Smooth muscle cell (in vitro differentiated cells): Measurements from ENCODE around the gene TMEM139. TPM values are rescaled to one million over a fixed set of nuclear protein-coding genes. Genes with fewer than 3 reads are reported as not detected.

Experiments
- DNase-seq: peaks from one replicate; lab custom pipeline; 2025; ENCODE audit not compliant: unreplicated experiment; lab: John Stamatoyannopoulos, UW
- H2AFZ ChIP-seq: fragments of 200-600 bp; sonication (generic); 2 replicates; pipeline ENCODE4 v1.6.0; 2016; ENCODE audit warnings: antibody characterized with exemption, low read depth, mild to moderate bottlenecking
- H3F3A ChIP-seq: fragments of 200-600 bp; sonication (generic); 2 replicates; pipeline ENCODE4 v1.6.0; 2017; ENCODE audit warnings: antibody characterized with exemption, low read depth
- H3K27ac ChIP-seq: fragments of 200-600 bp; sonication (generic); 2 replicates; pipeline ENCODE4 v1.5.1; 2016; ENCODE audit warnings: low read depth, mild to moderate bottlenecking
- H3K27me3 ChIP-seq: fragments of 200-600 bp; sonication (generic); 2 replicates; pipeline ENCODE4 v1.6.1; 2016; ENCODE audit warnings: low read depth, mild to moderate bottlenecking
- H3K36me3 ChIP-seq: fragments of 200-600 bp; sonication (generic); 2 replicates; pipeline ENCODE4 v1.5.1; 2016; ENCODE audit warnings: low read depth
- H3K4me1 ChIP-seq: fragments of 200-600 bp; sonication (generic); 2 replicates; pipeline ENCODE4 v1.5.1; 2016; ENCODE audit warnings: low read depth
- H3K4me2 ChIP-seq: fragments of 200-600 bp; sonication (generic); 2 replicates; pipeline ENCODE4 v1.6.0; 2016; ENCODE audit warnings: mild to moderate bottlenecking
- H3K4me3 ChIP-seq: fragments of 200-600 bp; sonication (generic); 2 replicates; pipeline ENCODE4 v1.5.1; 2016; ENCODE audit warnings: mild to moderate bottlenecking
- H3K79me2 ChIP-seq: fragments of 200-600 bp; sonication (generic); 2 replicates; pipeline ENCODE4 v1.6.0; 2016; ENCODE audit warnings: low read depth, mild to moderate bottlenecking
- H3K9ac ChIP-seq: fragments of 200-600 bp; sonication (generic); 2 replicates; pipeline ENCODE4 v1.6.0; 2016; ENCODE audit warnings: low read depth
- H3K9me3 ChIP-seq: fragments of 200-600 bp; sonication (generic); replicated peaks from 2 replicates; pipeline ENCODE4 v1.5.1; 2016; ENCODE audit warnings: low read depth
- H4K20me1 ChIP-seq: fragments of 200-600 bp; sonication (generic); 2 replicates; pipeline ENCODE4 v1.6.0; 2016; ENCODE audit warnings: low read depth
- WGBS: methylation state at CpG from one replicate; pipeline ENCODE4 v1.1.7; 2016; ENCODE audit warnings: low lambda C conversion rate; 5-methylcytosine and 5-hydroxymethylcytosine counted together
- polyA plus RNA-seq: library from polyadenylated mRNA; unstranded; fragments of >200 nt; fragmentation: Nextera tagmentation; extraction: Ambion mirVana; gene quantifications from 2 replicates; pipeline ENCODE4 v1.2.1, GENCODE V29; 2016
- total RNA-seq: library from RNA; depleted of rRNA; stranded (reverse); fragments of >200 nt; gene quantifications from 2 replicates; pipeline ENCODE4 v1.2.3, GENCODE V29; 2014
- TF ChIP-seq, protein P1 (sequence below): fragments of 200-600 bp; sonication (generic); IDR thresholded peaks from 2 replicates; pipeline ENCODE4 v1.5.1; 2017; ENCODE audit warnings: borderline replicate concordance, mild to moderate bottlenecking, antibody characterized with exemption; ENCODE audit not compliant: insufficient read depth, poor library complexity, severe bottlenecking

The TMEM139 gene
- total and polyA plus RNA-seq, 2 experiments from 2014 or later: 0.93 to 9.1 TPM

DNA sequence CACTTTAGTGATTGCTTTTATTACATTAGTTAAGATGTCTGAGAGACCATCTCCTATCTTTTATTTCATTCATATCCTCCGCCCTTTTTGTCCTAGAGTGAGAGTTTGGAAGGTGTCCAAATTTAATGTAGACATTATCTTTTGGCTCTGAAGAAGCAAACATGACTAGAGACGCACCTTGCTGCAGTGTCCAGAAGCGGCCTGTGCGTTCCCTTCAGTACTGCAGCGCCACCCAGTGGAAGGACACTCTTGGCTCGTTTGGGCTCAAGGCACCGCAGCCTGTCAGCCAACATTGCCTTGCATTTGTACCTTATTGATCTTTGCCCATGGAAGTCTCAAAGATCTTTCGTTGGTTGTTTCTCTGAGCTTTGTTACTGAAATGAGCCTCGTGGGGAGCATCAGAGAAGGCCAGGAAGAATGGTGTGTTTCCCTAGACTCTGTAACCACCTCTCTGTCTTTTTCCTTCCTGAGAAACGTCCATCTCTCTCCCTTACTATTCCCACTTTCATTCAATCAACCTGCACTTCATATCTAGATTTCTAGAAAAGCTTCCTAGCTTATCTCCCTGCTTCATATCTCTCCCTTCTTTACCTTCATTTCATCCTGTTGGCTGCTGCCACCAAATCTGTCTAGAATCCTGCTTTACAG is 20.8 kb downstream of the TMEM139 start:
- Histone ChIP-seq H3K9ac (no peak overlapping the region), H3K4me2 (no peak overlapping the region), H3K4me3 (no peak overlapping the region), H4K20me1 (peaks cover 14% of the 10 kb centered on the region), H3K9me3 (no peaks in the 10 kb centered on the region), H3K27ac (no peak overlapping the region), H3K4me1 (no peaks in the 10 kb centered on the region), H3K79me2 (no peaks in the 10 kb centered on the region), H2AFZ (no peak overlapping the region), H3F3A (no peaks in the 10 kb centered on the region), H3K36me3 (peaks cover 8% of the 10 kb centered on the region), H3K27me3 (no peaks in the 10 kb centered on the region)
- TF ChIP-seq, protein P1, sequence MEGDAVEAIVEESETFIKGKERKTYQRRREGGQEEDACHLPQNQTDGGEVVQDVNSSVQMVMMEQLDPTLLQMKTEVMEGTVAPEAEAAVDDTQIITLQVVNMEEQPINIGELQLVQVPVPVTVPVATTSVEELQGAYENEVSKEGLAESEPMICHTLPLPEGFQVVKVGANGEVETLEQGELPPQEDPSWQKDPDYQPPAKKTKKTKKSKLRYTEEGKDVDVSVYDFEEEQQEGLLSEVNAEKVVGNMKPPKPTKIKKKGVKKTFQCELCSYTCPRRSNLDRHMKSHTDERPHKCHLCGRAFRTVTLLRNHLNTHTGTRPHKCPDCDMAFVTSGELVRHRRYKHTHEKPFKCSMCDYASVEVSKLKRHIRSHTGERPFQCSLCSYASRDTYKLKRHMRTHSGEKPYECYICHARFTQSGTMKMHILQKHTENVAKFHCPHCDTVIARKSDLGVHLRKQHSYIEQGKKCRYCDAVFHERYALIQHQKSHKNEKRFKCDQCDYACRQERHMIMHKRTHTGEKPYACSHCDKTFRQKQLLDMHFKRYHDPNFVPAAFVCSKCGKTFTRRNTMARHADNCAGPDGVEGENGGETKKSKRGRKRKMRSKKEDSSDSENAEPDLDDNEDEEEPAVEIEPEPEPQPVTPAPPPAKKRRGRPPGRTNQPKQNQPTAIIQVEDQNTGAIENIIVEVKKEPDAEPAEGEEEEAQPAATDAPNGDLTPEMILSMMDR: peak; percentile 50
- 84% methylated on average over 10 of the region's 10 CpGs for WGBS
- no peak for DNase-seq

DNA sequence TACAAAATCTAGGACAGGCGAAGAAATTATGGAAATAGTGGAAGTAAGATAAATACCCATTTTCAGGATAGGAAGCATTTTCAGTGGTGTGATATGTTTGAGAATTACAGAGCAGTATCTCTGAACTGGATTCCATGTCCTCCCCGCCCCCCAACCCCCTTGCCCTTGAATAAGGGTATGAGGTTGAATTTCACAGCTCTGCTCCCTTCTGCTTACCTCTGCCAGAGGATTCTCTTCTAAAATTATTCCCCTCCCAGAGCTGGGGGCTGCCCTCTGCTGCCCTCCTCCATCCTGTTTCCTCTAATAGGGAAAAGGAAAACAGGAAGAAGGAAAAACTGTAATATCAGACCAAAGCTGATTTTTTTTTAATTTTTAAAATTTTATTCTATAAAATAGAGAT is 23.9 kb downstream of the TMEM139 start:
- H3K27me3 ChIP-seq: no peaks in the 10 kb centered on the region
- H3K9ac ChIP-seq: no peak overlapping the region
- WGBS: 98% methylated on average over 2 of the region's 2 CpGs
- peaks cover 9% of the 10 kb centered on the region for H4K20me1 ChIP-seq
- H3F3A ChIP-seq: no peaks in the 10 kb centered on the region
- H3K4me3 ChIP-seq: no peak overlapping the region
- H3K4me2 ChIP-seq: no peak overlapping the region
- H3K27ac ChIP-seq: no peak overlapping the region
- no peaks in the 10 kb centered on the region for H3K79me2 ChIP-seq
- H3K9me3 ChIP-seq: no peaks in the 10 kb centered on the region
- H2AFZ ChIP-seq: no peak overlapping the region
- H3K4me1 ChIP-seq: no peaks in the 10 kb centered on the region
- no peak for DNase-seq
- TF ChIP-seq, protein P1: no peak
- peaks cover 8% of the 10 kb centered on the region for H3K36me3 ChIP-seq

DNA sequence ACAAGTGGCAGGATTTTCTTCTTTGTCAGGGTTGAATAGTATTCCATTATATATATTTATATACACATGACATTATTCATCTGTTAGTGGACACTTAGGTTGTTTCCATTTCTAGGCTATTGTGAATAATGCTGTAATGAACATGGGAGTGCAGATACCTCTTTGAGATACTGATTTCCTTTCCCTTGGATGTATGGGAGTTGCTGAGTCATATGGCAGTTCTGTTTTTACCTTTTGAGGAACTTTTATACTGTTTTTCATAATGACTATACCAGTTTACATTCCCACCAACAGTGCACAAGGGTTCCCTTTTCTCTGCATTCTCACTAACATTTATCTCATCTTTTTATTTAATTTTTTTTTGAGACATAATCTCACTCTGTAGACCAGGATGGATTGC is 29.4 kb downstream of the TMEM139 start:
- Histone ChIP-seq H3K4me2 (no peak overlapping the region), H3K9ac (no peak overlapping the region), H3K4me3 (no peak overlapping the region), H4K20me1 (no peaks in the 10 kb centered on the region), H3K36me3 (no peaks in the 10 kb centered on the region), H3K4me1 (no peaks in the 10 kb centered on the region), H3K27ac (no peak overlapping the region), H3K79me2 (no peaks in the 10 kb centered on the region), H3K27me3 (no peaks in the 10 kb centered on the region), H3K9me3 (no peaks in the 10 kb centered on the region), H3F3A (no peaks in the 10 kb centered on the region), H2AFZ (no peak overlapping the region)
- DNase-seq: no peak
- TF ChIP-seq, protein P1: no peak

DNA sequence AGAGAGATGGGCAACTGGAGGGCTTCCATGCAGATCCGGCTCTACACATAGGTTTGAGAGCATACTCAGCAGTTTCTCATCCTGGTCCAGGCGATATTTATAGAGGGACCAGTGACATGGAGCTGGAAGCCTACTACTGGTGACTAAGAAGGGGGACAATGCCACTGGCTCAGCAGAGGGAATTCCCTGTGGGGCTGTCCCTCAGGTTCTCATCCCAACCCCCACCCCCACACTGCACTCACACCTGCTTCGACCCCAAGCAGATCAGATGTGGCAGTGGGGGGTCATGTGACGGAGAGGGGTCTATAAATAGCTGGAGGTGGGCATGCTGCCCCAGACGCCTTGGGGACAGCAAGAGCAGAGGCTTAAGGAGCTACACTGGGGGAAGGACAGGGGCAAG is 31.0 kb downstream of the TMEM139 start, which contains the start of gene CLCN1:
Gene CLCN1, plus strand, starts transcription at position 336 of the 400 bp plus-strand sequence. CDS start 102 bp downstream, outside the sequence.
- no peak within 1 kb of the TSS for H2AFZ ChIP-seq
- no peaks in the 10 kb centered on the region for H3K79me2 ChIP-seq
- H3K36me3 ChIP-seq: no peaks in the 10 kb centered on the region
- H3K4me1 ChIP-seq: no peaks in the 10 kb centered on the region
- no peak for DNase-seq
- H3F3A ChIP-seq: no peaks in the 10 kb centered on the region
- no peak within 1 kb of the TSS for H3K4me2 ChIP-seq
- H3K9ac ChIP-seq: no peak within 1 kb of the TSS
- H3K27me3 ChIP-seq: no peaks in the 10 kb centered on the region
- TF ChIP-seq, protein P1: no peak
- no peaks in the 10 kb centered on the region for H4K20me1 ChIP-seq
- 81% methylated on average over 5 of the region's 5 CpGs for WGBS
- H3K27ac ChIP-seq: no peak within 1 kb of the TSS
- no peaks in the 10 kb centered on the region for H3K9me3 ChIP-seq
- H3K4me3 ChIP-seq: no peak within 1 kb of the TSS
